Measurements from ENCODE around the gene PTPRE.

Gene PTPRE

DNA sequence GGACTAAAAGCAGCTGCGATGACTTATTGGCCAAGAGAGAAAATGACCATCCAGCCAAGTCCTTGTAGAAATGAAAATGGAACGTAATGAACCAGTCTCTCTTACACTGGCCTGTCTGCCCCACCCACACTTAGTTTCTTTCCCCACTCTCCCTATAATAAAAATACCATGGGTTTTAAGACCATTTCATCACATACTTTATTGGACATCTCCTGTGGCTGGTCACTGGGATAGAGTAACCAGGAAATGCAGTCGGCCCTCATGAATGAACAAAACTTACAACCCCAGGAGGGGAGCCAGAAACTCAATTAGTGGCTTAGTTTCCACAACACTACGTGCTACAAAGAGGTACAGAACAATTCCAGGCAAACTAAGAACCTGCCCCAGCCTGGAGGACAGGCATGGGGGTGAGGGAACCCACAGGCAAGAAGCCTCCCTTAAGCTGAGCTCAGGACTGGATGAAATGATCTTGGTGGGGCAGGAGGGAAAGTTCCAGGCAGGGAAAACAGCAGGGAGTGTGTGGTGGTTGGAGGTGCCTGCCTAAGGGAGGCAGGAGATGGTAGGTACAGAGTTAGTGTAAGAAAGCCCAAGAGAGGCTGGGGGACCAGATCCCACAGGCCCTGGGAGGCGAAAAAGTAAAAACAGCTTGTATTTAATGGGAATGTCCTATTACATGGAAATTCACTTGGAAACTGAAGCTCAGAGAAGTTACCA lies 189.7 kb downstream of the PTPRE start:
- TF ChIP-seq, protein P1, sequence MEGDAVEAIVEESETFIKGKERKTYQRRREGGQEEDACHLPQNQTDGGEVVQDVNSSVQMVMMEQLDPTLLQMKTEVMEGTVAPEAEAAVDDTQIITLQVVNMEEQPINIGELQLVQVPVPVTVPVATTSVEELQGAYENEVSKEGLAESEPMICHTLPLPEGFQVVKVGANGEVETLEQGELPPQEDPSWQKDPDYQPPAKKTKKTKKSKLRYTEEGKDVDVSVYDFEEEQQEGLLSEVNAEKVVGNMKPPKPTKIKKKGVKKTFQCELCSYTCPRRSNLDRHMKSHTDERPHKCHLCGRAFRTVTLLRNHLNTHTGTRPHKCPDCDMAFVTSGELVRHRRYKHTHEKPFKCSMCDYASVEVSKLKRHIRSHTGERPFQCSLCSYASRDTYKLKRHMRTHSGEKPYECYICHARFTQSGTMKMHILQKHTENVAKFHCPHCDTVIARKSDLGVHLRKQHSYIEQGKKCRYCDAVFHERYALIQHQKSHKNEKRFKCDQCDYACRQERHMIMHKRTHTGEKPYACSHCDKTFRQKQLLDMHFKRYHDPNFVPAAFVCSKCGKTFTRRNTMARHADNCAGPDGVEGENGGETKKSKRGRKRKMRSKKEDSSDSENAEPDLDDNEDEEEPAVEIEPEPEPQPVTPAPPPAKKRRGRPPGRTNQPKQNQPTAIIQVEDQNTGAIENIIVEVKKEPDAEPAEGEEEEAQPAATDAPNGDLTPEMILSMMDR (IDR thresholded peaks at IDR 0.05; ENCODE audit: control extremely low read depth, extremely low read depth, low read depth, missing control alignments): no peak
- DNase-seq (ENCODE audit: extremely low spot score): no peak
- CTCF ChIA-PET: interaction anchor here (1.1 to 2.1 kb wide), 3 partner anchors 18 to 54 kb away, joined by 3 to 7 read pairs (median 4); no protein-coding TSS in a partner anchor
- POLR2A ChIA-PET: no interaction called here

DNA sequence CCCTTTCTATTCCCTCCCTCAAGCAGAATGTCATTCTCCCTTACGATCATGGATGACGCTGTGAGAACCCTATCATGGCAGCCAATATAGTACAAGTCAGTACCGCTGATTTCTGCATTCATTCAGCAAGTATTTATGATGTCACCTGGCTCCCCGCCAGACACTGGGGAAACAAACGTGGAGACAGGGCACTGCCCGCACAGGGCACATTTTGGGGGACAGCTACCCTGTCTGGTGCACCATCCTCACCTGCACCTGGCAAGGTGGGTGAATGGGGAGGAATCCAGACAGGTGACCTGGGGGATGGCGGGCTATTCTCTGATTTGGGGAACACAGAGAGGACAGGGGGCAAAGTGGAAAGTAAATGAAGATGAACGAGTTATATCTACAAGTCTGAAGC lies 190.9 kb downstream of the PTPRE start:
- DNase-seq (ENCODE audit: extremely low spot score): no peak
- POLR2A ChIA-PET: no interaction called here
- TF ChIP-seq, protein P1 (IDR thresholded peaks at IDR 0.05; ENCODE audit: control extremely low read depth, extremely low read depth, low read depth, missing control alignments): no peak
- CTCF ChIA-PET: interaction anchor here (1.1 to 1.8 kb wide), 3 partner anchors 20 to 53 kb away, joined by 3 to 4 read pairs (median 3); no protein-coding TSS in a partner anchor

DNA sequence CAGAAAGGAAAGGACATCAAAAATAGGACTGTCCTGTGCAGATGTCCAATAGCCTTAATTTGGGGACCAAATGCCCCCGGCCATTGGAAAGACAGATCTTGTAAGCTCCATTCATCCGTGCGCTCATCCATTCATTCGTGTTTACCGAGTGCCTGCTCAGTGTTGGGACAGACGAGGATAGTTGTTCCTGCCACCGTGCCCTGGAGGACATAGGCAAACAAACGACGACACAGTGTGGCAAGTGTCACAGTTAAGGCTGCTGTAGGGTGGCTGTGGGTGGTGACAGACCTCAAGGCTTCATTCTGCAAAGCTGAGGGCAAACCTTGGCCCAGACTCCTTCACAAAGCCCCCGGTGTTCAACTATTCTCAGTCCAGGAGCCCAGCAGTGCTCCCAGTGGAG lies 191.7 kb downstream of the PTPRE start:
- CTCF ChIA-PET: interaction anchor here (1.5 to 1.8 kb wide), 2 partner anchors 28 to 52 kb away, joined by 3 to 4 read pairs; no protein-coding TSS in a partner anchor

DNA sequence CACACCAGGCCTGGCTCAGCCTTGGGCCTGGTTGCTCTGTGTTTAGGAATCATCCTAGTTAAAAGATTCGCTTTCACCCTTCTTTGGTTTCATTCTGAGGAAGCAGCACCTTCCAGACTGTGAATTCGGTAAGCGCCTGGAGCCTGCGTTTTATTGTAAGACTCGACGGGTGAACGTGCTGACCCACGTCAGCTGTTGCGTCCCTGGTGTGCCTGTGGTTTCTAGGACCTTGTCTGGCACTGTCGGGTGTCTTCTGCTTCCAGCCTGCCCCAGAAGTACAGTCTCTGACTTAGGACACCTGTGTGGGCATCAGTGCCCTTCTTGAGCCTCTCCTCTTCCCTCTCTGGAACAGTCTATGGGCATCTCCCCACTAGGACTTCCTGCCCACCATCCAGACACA lies 193.0 kb downstream of the PTPRE start:
- TF ChIP-seq, protein P1 (IDR thresholded peaks at IDR 0.05; ENCODE audit: control extremely low read depth, extremely low read depth, low read depth, missing control alignments): no peak
- ChIA-PET POLR2A (interaction anchor here (0.5 kb wide), 1 partner anchor 29 kb away, joined by 3 read pairs; no protein-coding TSS in a partner anchor), CTCF (interaction anchor here (1.6 kb wide), 1 partner anchor 12 kb away, joined by 4 read pairs; no protein-coding TSS in a partner anchor)
- no peak for DNase-seq (ENCODE audit: extremely low spot score)

More for the DNA sequence above, 191.7 kb downstream of the PTPRE start:
- POLR2A ChIA-PET: no interaction called here
- TF ChIP-seq, protein P1 (IDR thresholded peaks at IDR 0.05; ENCODE audit: control extremely low read depth, extremely low read depth, low read depth, missing control alignments): no peak
- no peak for DNase-seq (ENCODE audit: extremely low spot score)

DNA sequence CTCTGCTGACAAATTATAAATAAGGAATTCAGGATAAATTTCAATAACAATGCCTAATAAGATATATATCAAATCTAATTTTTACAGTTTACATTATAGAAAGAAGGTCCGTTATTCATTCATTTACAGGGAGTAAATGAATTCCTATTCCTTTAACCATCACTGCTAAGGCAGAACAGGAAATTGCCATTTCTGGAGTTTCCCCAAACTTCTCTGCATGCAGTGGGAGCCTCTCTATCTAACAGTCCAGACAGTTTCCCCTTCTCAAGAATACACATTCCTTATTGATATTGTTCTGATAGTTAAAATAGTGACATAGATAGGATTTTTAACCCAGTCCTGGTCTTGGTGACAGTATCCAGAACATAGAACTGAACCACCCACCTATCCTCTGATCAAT lies 195.0 kb downstream of the PTPRE start:
- CTCF ChIA-PET: no interaction called here

DNA sequence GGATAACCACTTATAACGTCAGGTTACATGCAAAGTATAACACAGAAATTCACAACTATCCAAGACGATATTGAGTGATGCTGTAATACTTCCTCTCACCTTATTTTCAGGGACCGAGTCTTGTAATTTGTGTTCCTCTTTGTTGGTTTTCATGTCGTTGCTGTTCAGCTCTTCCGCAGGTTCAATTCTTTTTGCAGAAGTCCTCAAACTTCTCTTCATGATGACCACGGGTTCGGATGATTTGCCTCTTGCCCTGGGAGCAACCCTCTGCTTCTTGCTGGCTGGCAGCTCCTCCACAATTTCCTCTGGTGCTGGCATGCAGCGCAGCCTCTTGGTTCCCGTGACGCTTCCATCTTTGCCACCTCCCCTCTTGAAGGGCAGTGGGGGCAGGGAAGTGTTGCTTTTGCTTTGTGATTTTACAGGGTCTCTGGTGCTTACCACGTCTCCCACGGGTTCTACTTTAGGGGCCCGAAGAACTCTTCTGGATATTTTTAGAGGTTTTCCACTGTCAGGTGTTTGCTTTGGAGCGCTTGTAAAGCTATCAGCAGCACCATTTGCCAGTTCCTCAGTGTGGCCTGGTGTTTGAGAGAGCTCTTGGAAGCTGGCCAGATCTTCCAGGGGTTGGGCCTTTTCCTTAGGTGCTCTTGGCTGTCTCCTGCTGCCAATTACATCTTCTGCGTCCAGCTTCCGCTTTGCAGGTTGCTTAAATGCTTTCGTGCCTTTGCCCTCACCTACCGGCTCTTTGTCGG lies 195.8 kb downstream of the PTPRE start:
- DNase-seq (ENCODE audit: extremely low spot score): no peak
- TF ChIP-seq, protein P1 (IDR thresholded peaks at IDR 0.05; ENCODE audit: control extremely low read depth, extremely low read depth, low read depth, missing control alignments): no peak
- CTCF ChIA-PET: interaction anchor here (2.0 kb wide), 1 partner anchor 12 kb away, joined by 7 read pairs; no protein-coding TSS in a partner anchor
- POLR2A ChIA-PET: no interaction called here

More for the DNA sequence above, 195.0 kb downstream of the PTPRE start:
- POLR2A ChIA-PET: no interaction called here
- DNase-seq (ENCODE audit: extremely low spot score): no peak
- TF ChIP-seq, protein P1 (IDR thresholded peaks at IDR 0.05; ENCODE audit: control extremely low read depth, extremely low read depth, low read depth, missing control alignments): no peak
